Large intestine (tissue), 3 donors: ENCODE results near the gene MYCBP2. TPM values are rescaled to one million over a fixed set of nuclear protein-coding genes. Genes with fewer than 3 reads are reported as not detected.
"Not testable (repeated sequence)": the region's sequence is repeated elsewhere in the genome, so short reads cannot be mapped to it uniquely, and the experiment has no call there.

Experiments used
- DNase-seq, 2 donors: peaks; one replicate each; pipeline versions ENCODE4 v3.0.0 to v3.0.0-alpha.2; 2013
- H3K27ac ChIP-seq: one replicate; pipeline ENCODE4 v1.5.1; 2013; ENCODE audit warnings: low read length
- H3K27me3 ChIP-seq: 2 replicates; pipeline ENCODE4 v1.6.1; 2013; ENCODE audit warnings: low read length; ENCODE audit not compliant: control insufficient read depth, insufficient read depth
- H3K36me3 ChIP-seq: 2 replicates; pipeline ENCODE4 v1.6.1; 2013; ENCODE audit warnings: low read length; ENCODE audit not compliant: control insufficient read depth, insufficient read depth
- H3K4me1 ChIP-seq: one replicate; pipeline ENCODE4 v1.6.1; 2013; ENCODE audit warnings: low read length; ENCODE audit not compliant: control insufficient read depth, insufficient read depth
- H3K4me3 ChIP-seq: one replicate; pipeline ENCODE4 v1.5.1; 2013; ENCODE audit warnings: low read length
- H3K9me3 ChIP-seq: one replicate; pipeline ENCODE4 v1.6.1; 2013; ENCODE audit warnings: mild to moderate bottlenecking, low read depth, low read length, moderate library complexity; ENCODE audit not compliant: control insufficient read depth
- WGBS: methylation state at CpG from one replicate; pipeline ENCODE4 v1.1.5; 2013; ENCODE audit warnings: low lambda C conversion rate; ENCODE audit not compliant: insufficient coverage; 5-methylcytosine and 5-hydroxymethylcytosine counted together
- polyA plus RNA-seq: library from polyadenylated mRNA; unstranded; fragments of 120-200 nt; gene quantifications from one replicate; pipeline ENCODE4 v1.2.1, GENCODE V29; 2013

MYCBP2 gene
- polyA plus RNA-seq, 1 donor = 41.8 TPM

GRCh38 chr13:77300176-77301037, 26.5 kb downstream of the MYCBP2 start:
- Histone ChIP-seq H3K27me3 (no peaks in the 10 kb centered on the region), H3K9me3 (no peaks in the 10 kb centered on the region), H3K27ac (no peak overlapping the region), H3K4me3 (no peak overlapping the region), H3K4me1 (no peaks in the 10 kb centered on the region), H3K36me3 (peaks cover 1% of the 10 kb centered on the region)
- no peak for DNase-seq
- whole genome bisulfite sequencing = 80% methylated on average over 1 of the region's 5 CpGs

- no CpG with 5 or more reads among the region's 1 CpG for WGBS
- Histone ChIP-seq H3K4me3 (no peak overlapping the region), H3K4me1 (no peaks in the 10 kb centered on the region), H3K36me3 (peaks cover 5% of the 10 kb centered on the region), H3K9me3 (no peaks in the 10 kb centered on the region), H3K27me3 (no peaks in the 10 kb centered on the region), H3K27ac (no peak overlapping the region)
- no peak for DNase-seq
Measured at GRCh38 chr13:77299587-77299986, 27.3 kb downstream of the MYCBP2 start.

- no peaks in the 10 kb centered on the region for H3K27me3 ChIP-seq
- no peaks in the 10 kb centered on the region for H3K9me3 ChIP-seq
- H3K4me3 ChIP-seq = no peak overlapping the region
- H3K27ac ChIP-seq = no peak overlapping the region
- 88% methylated on average over 1 of the region's 3 CpGs for WGBS
- peaks cover 7% of the 10 kb centered on the region for H3K36me3 ChIP-seq
- no peak for DNase-seq
- no peaks in the 10 kb centered on the region for H3K4me1 ChIP-seq
Measured at GRCh38 chr13:77298426-77298825, 28.5 kb downstream of the MYCBP2 start.

GRCh38 chr13:77291774-77292173, 35.1 kb downstream of the MYCBP2 start:
- no peak for DNase-seq
- no peak overlapping the region for H3K27ac ChIP-seq
- WGBS = no CpG with 5 or more reads among the region's 4 CpGs
- peaks cover 18% of the 10 kb centered on the region for H3K36me3 ChIP-seq
- no peak overlapping the region for H3K4me3 ChIP-seq
- H3K4me1 ChIP-seq = no peaks in the 10 kb centered on the region
- H3K9me3 ChIP-seq = no peaks in the 10 kb centered on the region
- H3K27me3 ChIP-seq = no peaks in the 10 kb centered on the region

- Histone ChIP-seq H3K27ac (no peak overlapping the region), H3K4me1 (no peaks in the 10 kb centered on the region), H3K9me3 (no peaks in the 10 kb centered on the region), H3K36me3 (peaks cover 16% of the 10 kb centered on the region), H3K27me3 (no peaks in the 10 kb centered on the region), H3K4me3 (no peak overlapping the region)
- no CpG with 5 or more reads among the region's 2 CpGs for WGBS
- DNase-seq = no peak
Measured at GRCh38 chr13:77290342-77290741, 36.6 kb downstream of the MYCBP2 start.

- Histone ChIP-seq H3K4me3 (no peak overlapping the region), H3K27ac (no peak overlapping the region), H3K4me1 (no peaks in the 10 kb centered on the region), H3K9me3 (no peaks in the 10 kb centered on the region), H3K36me3 (peaks cover 15% of the 10 kb centered on the region), H3K27me3 (no peaks in the 10 kb centered on the region)
- no peak for DNase-seq
Measured at GRCh38 chr13:77289851-77290250, 37.0 kb downstream of the MYCBP2 start.

GRCh38 chr13:77285632-77286031, 41.3 kb downstream of the MYCBP2 start:
- H3K4me3 ChIP-seq, DNase-seq: not testable (repeated sequence)

GRCh38 chr13:77285098-77285497, 41.8 kb downstream of the MYCBP2 start:
- no peaks in the 10 kb centered on the region for H3K9me3 ChIP-seq
- H3K4me3 ChIP-seq = no peak overlapping the region
- H3K4me1 ChIP-seq = no peaks in the 10 kb centered on the region
- no peaks in the 10 kb centered on the region for H3K27me3 ChIP-seq
- no peak overlapping the region for H3K27ac ChIP-seq
- H3K36me3 ChIP-seq = peaks cover 8% of the 10 kb centered on the region
- no peak for DNase-seq
- whole genome bisulfite sequencing = 100% methylated on average over 1 of the region's 1 CpG

More at GRCh38 chr13:77285632-77286031, 41.3 kb downstream of the MYCBP2 start:
- not testable (repeated sequence) for H3K36me3 ChIP-seq, H3K27ac ChIP-seq, H3K9me3 ChIP-seq, H3K27me3 ChIP-seq, H3K4me1 ChIP-seq
- 100% methylated on average over 1 of the region's 3 CpGs for WGBS

- WGBS = 100% methylated on average over 1 of the region's 1 CpG
- no peaks in the 10 kb centered on the region for H3K4me1 ChIP-seq
- H3K27ac ChIP-seq = no peak overlapping the region
- H3K4me3 ChIP-seq = no peak overlapping the region
- DNase-seq = no peak
- H3K9me3 ChIP-seq = no peaks in the 10 kb centered on the region
- peaks cover 32% of the 10 kb centered on the region for H3K36me3 ChIP-seq
- H3K27me3 ChIP-seq = no peaks in the 10 kb centered on the region
Measured at GRCh38 chr13:77274126-77274525, 52.8 kb downstream of the MYCBP2 start.

- no peaks in the 10 kb centered on the region for H3K9me3 ChIP-seq
- H3K4me1 ChIP-seq = no peaks in the 10 kb centered on the region
- H3K36me3 ChIP-seq = peaks cover 34% of the 10 kb centered on the region
- H3K27me3 ChIP-seq = no peaks in the 10 kb centered on the region
- no peak overlapping the region for H3K4me3 ChIP-seq
- no peak overlapping the region for H3K27ac ChIP-seq
- no CpG with 5 or more reads among the region's 1 CpG for WGBS
- DNase-seq = no peak
Measured at GRCh38 chr13:77269141-77269540, 57.8 kb downstream of the MYCBP2 start.

- H3K4me1 ChIP-seq = no peaks in the 10 kb centered on the region
- peaks cover 28% of the 10 kb centered on the region for H3K36me3 ChIP-seq
- no peak for DNase-seq
- no peak overlapping the region for H3K4me3 ChIP-seq
- H3K9me3 ChIP-seq = no peaks in the 10 kb centered on the region
- H3K27ac ChIP-seq = no peak overlapping the region
- H3K27me3 ChIP-seq = no peaks in the 10 kb centered on the region
- 100% methylated on average over 1 of the region's 2 CpGs for whole genome bisulfite sequencing
Measured at GRCh38 chr13:77267362-77267761, 59.5 kb downstream of the MYCBP2 start.
